GM18870 (cell line): ENCODE measurements around the gene GTF2H1.
"Not testable (repeated sequence)": the region's sequence is repeated elsewhere in the genome, so short reads cannot be mapped to it uniquely, and the experiment has no call there.

Experiments used
- ATAC-seq: cut with Tn5 transposase; IDR thresholded peaks from one replicate; pipeline ENCODE4 v1.9.1; 2021; ENCODE audit warnings: moderate library complexity; ENCODE audit not compliant: unreplicated experiment

The GTF2H1 gene

GRCh38 chr11:18372201-18372600 lies 49.8 kb downstream of the GTF2H1 start:
- no peak for ATAC-seq

- no peak for ATAC-seq
These were observed 52.6 kb downstream of the GTF2H1 start for GRCh38 chr11:18374956-18375355.

DNA sequence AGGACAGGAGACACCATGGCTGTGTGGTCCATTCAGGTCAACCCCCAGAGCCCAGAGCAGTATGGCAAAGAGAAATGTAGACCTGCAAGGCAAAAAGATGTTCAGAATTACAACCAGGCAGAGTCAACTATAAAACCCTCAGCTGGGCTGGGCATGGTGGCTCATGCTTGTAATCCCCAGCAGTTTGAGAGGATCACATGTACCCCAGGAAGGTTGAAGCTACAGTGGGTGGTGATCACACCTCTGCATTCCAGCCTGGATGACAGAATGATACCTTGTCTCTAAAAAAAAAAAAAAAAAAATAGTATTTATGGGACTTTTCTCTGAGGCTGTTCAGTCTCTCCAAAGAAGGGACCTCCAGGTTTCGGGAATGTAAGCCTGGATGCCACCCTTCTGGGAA lies 53.6 kb downstream of the GTF2H1 start:
- ATAC-seq: no peak

GRCh38 chr11:18379201-18379600 lies 56.8 kb downstream of the GTF2H1 start:
- ATAC-seq: no peak

GRCh38 chr11:18383388-18384156 lies 61.2 kb downstream of the GTF2H1 start:
- ATAC-seq: peak; percentile 82

DNA sequence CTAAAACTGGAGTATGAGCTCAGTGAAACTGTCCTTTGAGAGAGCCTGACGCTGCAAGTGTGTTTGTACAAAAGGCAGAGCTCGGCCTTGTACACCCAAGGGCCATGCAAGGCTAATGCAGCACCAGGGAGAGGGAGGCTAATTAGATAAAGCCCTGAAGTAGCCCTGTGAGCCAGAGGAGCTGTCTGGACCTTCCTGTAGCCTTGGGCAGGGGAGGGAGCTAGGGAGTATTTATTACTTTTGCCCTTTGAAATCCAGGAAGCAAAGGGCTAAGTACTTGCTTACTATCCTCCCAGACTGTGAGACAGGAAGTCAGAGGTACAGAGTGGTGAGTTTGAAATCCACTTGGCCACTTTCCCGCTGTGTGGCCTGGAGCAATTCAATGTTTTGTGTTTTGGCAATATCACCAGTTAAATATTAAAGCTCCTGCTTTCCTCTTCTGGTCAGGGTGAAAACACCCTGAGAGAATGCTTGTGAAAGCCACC lies 61.8 kb downstream of the GTF2H1 start:
- ATAC-seq: peak; percentile 34

DNA sequence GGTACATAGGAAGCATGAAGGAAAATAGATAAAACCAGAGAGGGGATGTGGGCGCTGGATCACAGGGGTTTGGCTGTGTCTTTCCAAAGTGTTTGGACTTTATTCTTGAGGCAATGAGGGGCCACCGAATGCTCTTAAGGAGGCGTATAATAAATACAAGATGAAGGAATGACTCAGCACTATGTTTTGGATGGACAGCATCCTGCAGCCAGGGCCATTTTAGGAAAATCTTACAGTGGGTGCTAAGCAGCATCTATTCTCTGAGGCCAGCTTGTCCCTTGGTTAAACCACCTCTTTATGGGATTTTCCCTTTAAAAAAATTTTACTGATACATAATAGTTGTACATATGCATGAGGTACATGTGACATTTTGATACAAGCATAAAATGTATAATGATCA lies 67.7 kb downstream of the GTF2H1 start:
- ATAC-seq: no peak

GRCh38 chr11:18392434-18393321 lies 70.3 kb downstream of the GTF2H1 start:
- ATAC-seq: no peak

GRCh38 chr11:18393581-18394274 lies 71.4 kb downstream of the GTF2H1 start:
- ATAC-seq: no peak

DNA sequence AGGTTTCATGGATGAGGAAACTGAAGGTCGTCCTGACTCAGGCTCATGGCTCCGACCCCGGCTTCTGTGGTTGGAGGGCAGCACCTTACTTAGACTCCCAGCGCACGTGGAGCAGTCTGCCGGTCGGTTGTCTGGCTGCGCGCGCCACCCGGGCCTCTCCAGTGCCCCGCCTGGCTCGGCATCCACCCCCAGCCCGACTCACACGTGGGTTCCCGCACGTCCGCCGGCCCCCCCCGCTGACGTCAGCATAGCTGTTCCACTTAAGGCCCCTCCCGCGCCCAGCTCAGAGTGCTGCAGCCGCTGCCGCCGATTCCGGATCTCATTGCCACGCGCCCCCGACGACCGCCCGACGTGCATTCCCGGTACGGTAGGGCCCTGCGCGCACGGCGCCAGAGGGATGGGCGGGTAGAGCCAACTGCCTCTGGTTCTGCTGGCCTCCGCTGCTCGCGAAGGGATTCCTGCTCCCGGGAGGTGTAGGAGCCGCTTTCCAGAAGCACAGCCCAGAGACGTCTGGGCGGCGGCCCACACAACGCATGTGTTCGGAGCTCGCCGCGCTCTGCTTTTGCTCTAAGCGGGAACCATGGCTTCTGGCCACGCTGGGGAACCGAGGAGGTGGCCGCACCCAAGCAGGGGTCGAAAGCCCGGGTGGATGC lies 72.0 kb downstream of the GTF2H1 start, which contains the start of gene LDHA:
Gene LDHA (plus strand): TSS at position 289 of the 653 bp plus-strand sequence. CDS start 2,280 bp downstream, outside the sequence.
- ATAC-seq: no peak

DNA sequence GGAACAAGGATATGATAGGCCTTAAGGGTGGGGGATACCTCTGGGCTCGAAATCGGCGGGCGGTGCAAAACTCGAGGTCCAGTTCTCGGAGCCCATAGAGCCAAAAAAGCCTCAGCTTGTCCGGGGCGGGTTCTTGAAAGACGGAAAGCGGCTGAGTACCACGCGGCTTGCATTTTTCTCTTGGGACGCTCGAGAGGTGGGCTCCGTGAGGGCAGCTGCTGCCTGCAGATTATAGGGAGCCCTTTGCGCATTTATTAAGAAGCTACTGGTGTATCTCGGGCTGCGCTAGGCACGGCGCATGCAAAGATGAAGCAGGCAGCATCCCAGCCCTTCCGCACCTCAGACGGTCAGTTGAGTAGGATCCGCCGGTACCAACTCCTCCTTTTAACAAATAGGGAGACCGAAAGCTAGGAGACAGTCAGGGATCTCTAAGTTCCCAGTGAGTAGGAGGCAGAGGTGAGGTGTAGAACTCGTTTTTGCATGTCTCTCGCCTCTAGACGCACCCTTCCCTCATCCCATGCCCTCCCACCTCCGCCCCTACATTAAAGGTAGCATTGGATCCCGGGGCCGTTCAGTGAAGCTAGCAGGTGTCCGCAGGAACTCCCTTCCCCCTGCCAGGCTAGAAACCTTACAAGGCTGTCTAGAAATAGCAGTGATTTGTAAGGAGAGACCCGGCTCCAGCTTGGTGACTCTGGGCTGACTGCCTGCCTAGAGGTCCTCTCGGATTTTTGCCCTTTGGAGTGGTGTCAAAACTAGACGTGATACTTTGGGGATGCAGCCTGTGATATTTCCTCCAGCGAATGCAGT lies 72.8 kb downstream of the GTF2H1 start:
- ATAC-seq: no peak

DNA sequence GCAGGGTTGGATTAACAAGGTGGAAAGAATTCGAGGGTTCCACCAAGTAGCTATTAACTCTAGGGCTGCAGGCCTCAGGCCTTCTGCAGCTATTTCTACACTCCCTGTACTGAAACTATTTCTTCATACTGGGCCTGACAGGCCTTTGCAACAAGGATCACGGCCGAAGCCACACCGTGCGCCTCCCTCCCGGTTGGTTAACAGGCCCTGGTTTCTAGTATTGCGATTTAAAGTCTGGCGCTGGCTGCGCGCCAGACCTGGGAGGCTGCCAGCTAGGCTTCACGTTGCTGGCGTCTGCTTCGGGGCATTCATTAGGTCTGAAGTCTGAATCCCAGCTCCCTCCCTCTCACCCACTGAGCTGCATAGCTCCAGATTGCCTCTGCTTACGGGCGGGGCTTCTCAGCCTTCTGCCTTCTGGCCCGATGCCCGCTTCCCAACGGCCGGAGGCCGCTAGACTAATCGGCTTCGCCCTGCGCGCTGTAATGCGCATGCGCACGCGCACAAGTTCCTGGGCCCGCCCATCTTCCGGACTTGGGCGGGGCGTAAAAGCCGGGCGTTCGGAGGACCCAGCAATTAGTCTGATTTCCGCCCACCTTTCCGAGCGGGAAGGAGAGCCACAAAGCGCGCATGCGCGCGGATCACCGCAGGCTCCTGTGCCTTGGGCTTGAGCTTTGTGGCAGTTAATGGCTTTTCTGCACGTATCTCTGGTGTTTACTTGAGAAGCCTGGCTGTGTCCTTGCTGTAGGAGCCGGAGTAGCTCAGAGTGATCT lies 73.6 kb downstream of the GTF2H1 start:
- peak; percentile 61 for ATAC-seq

- no peak for ATAC-seq
These were observed 75.6 kb downstream of the GTF2H1 start for GRCh38 chr11:18397921-18398320.

DNA sequence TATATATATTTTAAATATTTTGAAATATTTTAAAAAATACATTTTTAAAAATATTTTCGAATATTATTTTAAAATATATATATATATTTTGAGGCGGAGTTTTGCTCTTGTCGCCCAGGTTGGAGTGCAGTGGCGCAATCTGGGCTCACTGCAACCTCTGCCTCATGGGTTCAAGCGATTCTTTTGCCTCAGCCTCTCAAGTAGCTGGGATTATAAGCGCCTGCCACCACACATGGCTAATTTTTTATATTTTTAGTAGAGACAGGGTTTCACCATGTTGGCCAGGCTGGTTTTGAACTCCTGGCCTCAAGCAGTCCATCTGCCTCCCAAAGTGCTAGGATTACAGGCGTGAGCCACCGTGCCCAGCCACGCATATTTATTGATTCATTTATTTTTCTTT lies 78.7 kb downstream of the GTF2H1 start:
- not testable (repeated sequence) for ATAC-seq

DNA sequence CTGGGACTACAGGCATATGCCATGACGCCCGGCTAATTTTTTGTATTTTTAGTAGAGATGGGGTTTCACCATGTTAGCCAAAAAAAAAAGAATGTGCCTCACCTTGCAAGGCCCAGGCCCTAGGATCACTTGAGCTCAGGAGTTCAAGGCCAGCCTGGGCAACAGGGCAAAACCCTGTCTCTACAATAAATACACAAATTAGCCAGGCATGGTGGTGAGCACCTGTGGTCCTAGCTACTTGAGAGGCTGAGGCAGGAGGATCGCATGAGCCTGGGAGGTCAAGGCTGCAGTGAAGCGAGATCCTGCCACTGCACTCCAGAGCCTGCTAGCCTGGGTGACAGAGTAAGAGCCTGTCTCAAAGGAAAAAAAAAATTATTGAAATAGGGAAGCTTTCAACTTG lies 81.7 kb downstream of the GTF2H1 start:
- no peak for ATAC-seq

- ATAC-seq: not testable (repeated sequence)
These were observed 85.0 kb downstream of the GTF2H1 start for GRCh38 chr11:18407400-18407799.

- no peak for ATAC-seq
These were observed 86.4 kb downstream of the GTF2H1 start for GRCh38 chr11:18408558-18409291.

- ATAC-seq: no peak
These were observed 94.1 kb downstream of the GTF2H1 start for GRCh38 chr11:18416459-18416858.
